Activated CD8-positive, alpha-beta memory T cell treated with anti-CD3 and anti-CD28 coated beads, Interleukin-2, amount 50 U/mL, for 1 hour (primary cell): ENCODE measurements around the gene FRMD4A.
"Not testable (repeated sequence)": the region's sequence is repeated elsewhere in the genome, so short reads cannot be mapped to it uniquely, and the experiment has no call there.

Experiments used
- DNase-seq: peaks from one replicate; pipeline ENCODE4 v3.0.0-alpha.2; 2020; ENCODE audit errors: extremely low read depth

FRMD4A gene

GRCh38 chr10:13721486-13721885, 609.2 kb downstream of the FRMD4A start:
- DNase-seq = no peak

GRCh38 chr10:13720699-13721098, 610.0 kb downstream of the FRMD4A start:
- no peak for DNase-seq

- DNase-seq = no peak
Observed at GRCh38 chr10:13719425-13719824, 611.3 kb downstream of the FRMD4A start.

GRCh38 chr10:13718820-13719219, 611.9 kb downstream of the FRMD4A start:
- DNase-seq = no peak

- DNase-seq = peak; percentile 8
Observed at GRCh38 chr10:13717936-13718772, 612.6 kb downstream of the FRMD4A start.

GRCh38 chr10:13717571-13717935, 613.2 kb downstream of the FRMD4A start:
- no peak for DNase-seq

- DNase-seq = no peak
Observed at GRCh38 chr10:13716081-13717071, 614.3 kb downstream of the FRMD4A start.

- DNase-seq = not testable (repeated sequence)
Observed at GRCh38 chr10:13715596-13715995, 615.1 kb downstream of the FRMD4A start.

GRCh38 chr10:13715100-13715499, 615.6 kb downstream of the FRMD4A start:
- no peak for DNase-seq

- no peak for DNase-seq
Observed at GRCh38 chr10:13712837-13713581, 617.7 kb downstream of the FRMD4A start.

- DNase-seq = no peak
Observed at GRCh38 chr10:13712476-13712836, 618.3 kb downstream of the FRMD4A start.

GRCh38 chr10:13711291-13711690, 619.4 kb downstream of the FRMD4A start:
- no peak for DNase-seq

GRCh38 chr10:13709931-13710650, 620.6 kb downstream of the FRMD4A start:
- DNase-seq = no peak

- no peak for DNase-seq
Observed at GRCh38 chr10:13708256-13708990, 622.3 kb downstream of the FRMD4A start.

GRCh38 chr10:13707156-13707881, 623.4 kb downstream of the FRMD4A start:
- DNase-seq = no peak

GRCh38 chr10:13706604-13707003, 624.1 kb downstream of the FRMD4A start:
- no peak for DNase-seq

- DNase-seq = no peak
Observed at GRCh38 chr10:13706175-13706574, 624.5 kb downstream of the FRMD4A start.

- DNase-seq = no peak
Observed at GRCh38 chr10:13705526-13706174, 625.1 kb downstream of the FRMD4A start.

GRCh38 chr10:13704964-13705363, 625.8 kb downstream of the FRMD4A start:
- DNase-seq = no peak
